ENCODE measurements around the gene ZNF789.

The ZNF789 gene

DNA sequence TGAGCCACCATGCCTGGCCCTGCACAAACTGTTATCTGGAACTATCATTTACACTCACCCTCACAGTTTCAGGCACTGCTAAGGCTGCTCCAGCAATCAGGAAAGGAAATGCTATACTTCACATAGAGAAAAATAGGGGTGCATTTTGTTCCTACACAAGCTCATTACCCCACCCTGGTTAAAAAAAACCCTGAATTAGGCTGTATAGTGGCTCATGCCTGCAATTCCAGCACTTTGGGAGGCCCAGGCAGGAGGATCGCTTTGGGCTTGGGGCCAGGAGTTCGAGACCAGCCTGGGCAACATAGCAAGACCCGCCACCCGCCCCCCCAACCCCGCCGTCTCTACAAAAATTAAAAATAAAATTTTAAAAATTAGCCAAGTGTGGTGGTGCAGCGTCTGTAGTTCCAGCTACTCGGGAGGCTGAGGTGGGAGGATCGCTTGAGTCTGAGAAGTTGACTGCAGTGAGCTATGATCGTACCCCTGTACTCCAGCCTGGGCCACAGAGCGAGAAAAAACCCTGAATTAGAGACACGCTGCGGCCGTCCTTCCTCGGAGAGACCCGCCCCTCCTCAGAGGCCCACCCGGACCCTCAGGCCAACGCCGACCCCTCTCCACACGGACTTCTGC, 34.6 kb upstream of the ZNF789 start:
- in situ Hi-C loops (cut with MboI; ENCODE audit: low pct_unique_long_range_greater_than_20kb, low sequenced_read_pairs, unreplicated experiment), result no loop called here
- no peak for DNase-seq (ENCODE audit: low spot score)
- TF ChIP-seq, protein P1, sequence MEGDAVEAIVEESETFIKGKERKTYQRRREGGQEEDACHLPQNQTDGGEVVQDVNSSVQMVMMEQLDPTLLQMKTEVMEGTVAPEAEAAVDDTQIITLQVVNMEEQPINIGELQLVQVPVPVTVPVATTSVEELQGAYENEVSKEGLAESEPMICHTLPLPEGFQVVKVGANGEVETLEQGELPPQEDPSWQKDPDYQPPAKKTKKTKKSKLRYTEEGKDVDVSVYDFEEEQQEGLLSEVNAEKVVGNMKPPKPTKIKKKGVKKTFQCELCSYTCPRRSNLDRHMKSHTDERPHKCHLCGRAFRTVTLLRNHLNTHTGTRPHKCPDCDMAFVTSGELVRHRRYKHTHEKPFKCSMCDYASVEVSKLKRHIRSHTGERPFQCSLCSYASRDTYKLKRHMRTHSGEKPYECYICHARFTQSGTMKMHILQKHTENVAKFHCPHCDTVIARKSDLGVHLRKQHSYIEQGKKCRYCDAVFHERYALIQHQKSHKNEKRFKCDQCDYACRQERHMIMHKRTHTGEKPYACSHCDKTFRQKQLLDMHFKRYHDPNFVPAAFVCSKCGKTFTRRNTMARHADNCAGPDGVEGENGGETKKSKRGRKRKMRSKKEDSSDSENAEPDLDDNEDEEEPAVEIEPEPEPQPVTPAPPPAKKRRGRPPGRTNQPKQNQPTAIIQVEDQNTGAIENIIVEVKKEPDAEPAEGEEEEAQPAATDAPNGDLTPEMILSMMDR (IDR thresholded peaks at IDR 0.05; ENCODE audit: extremely low read depth, insufficient read depth, missing control alignments), result no peak

DNA sequence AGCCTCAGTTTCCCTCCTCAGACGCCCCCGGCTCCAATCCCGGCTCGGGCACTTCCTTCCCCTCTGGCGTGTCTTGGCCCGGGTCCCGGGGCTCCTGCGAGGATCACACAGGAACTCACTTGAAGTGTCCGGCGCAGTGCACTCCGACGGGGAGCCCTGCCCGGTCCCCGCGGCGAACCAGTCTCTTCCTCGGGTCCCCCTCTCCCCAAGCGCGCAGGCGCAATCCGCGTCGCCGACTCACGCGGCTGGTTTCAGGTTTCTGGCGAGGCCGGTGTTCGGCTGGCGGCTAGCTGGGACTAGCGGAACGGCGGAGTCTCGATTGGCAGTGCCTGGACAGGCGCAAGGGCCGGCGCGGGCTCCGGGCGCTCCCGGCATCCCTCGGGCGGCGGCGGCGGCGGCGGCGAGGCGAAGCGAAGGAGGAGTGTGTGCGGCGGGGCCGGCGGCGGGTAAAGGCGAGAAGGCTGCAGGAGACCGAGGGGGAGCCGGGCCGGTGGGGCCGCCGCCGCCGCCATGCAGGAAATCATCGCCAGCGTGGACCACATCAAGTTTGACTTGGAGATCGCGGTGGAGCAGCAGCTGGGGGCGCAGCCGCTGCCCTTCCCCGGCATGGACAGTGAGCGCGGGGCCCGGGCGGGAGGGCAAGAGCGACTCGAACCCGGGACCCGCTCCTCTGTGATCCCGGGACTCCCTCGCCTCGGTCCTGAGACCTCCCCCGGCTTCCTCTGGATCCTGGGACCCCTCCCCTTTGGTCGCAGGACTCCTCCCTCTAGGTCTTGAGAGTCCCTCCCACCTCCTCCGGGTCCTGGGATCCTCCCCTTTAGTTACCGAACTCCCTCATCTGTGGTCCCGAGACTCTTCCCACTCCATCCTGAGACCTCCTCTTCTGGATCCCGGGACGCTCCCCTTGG, 33.9 kb upstream of the ZNF789 start, which contains the start of the genes CPSF4 and PTCD1:
Gene CPSF4 (plus strand): TSS at position 371 of the 908 bp plus-strand sequence. CDS start 140 bp downstream, at position 511.
Gene PTCD1 (minus strand): TSS at position 226 of the 908 bp plus-strand sequence. CDS start 3,556 bp downstream, outside the sequence.
- in situ Hi-C loops (cut with MboI; ENCODE audit: low pct_unique_long_range_greater_than_20kb, low sequenced_read_pairs, unreplicated experiment), result no loop called here
- peak; percentile 99 for DNase-seq (ENCODE audit: low spot score)
- TF ChIP-seq, protein P1 (IDR thresholded peaks at IDR 0.05; ENCODE audit: extremely low read depth, insufficient read depth, missing control alignments), result no peak

DNA sequence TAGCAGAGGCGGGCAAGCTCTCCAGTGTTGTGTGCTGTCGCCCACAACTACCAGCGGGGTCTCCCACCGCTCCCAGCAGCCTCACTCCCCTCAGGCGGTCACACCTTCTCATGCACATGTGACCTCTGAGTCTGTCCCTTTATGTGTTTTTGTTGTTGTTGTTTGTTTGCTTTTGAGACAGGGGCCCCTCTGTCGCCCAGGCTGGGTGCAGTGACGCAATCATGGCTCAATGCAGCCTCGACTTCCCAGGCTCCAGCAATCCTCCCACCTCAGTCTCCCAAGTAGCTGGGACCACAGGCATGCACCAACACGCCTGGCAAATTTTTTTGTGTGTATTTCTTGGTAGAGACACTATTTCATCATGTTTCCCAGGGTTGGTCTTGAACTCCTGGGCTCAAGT, 32.5 kb upstream of the ZNF789 start:
- TF ChIP-seq, protein P1 (IDR thresholded peaks at IDR 0.05; ENCODE audit: extremely low read depth, insufficient read depth, missing control alignments), result no peak
- in situ Hi-C loops (cut with MboI; ENCODE audit: low pct_unique_long_range_greater_than_20kb, low sequenced_read_pairs, unreplicated experiment), result no loop called here
- DNase-seq (ENCODE audit: low spot score), result no peak

DNA sequence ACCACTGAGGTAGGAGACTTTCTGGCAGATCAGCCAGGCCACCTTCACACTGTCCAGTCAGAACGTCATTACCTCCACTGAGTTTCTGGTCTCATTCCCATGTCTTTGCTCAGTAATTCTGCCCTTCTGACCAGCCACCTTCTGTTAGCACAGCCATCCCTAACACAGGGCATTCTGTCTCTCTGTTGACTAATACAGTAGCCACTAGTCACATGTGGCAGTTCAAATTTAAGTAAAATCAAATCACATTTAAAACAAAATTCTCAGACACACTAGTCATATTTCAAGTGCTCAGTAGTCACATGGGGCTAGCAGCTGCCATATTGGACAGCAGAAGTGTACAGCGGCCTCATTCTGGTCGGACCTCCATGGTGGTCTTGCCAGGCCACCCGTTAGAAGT, 26.6 kb upstream of the ZNF789 start:
- TF ChIP-seq, protein P1 (IDR thresholded peaks at IDR 0.05; ENCODE audit: extremely low read depth, insufficient read depth, missing control alignments), result no peak
- in situ Hi-C loops (cut with MboI; ENCODE audit: low pct_unique_long_range_greater_than_20kb, low sequenced_read_pairs, unreplicated experiment), result no loop called here
- DNase-seq (ENCODE audit: low spot score), result no peak

DNA sequence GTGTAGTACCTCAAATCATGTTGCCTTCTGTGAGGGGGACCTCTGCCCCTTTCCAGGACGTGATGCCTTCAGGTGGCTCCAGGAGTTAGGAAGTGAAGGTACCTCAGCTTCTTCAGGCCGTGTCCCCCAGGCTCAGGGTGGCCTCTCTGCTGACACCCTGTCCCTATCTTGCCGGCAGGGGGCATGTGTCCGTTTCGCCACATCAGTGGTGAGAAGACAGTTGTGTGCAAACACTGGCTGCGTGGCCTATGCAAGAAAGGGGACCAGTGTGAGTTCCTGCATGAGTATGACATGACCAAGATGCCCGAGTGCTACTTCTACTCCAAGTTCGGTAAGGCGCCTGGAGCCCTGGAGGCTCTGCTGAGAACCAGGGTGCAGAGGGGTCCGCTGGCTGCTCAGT, 24.7 kb upstream of the ZNF789 start:
- in situ Hi-C loops (cut with MboI; ENCODE audit: low pct_unique_long_range_greater_than_20kb, low sequenced_read_pairs, unreplicated experiment), result no loop called here
- TF ChIP-seq, protein P1 (IDR thresholded peaks at IDR 0.05; ENCODE audit: extremely low read depth, insufficient read depth, missing control alignments), result no peak
- DNase-seq (ENCODE audit: low spot score), result no peak

DNA sequence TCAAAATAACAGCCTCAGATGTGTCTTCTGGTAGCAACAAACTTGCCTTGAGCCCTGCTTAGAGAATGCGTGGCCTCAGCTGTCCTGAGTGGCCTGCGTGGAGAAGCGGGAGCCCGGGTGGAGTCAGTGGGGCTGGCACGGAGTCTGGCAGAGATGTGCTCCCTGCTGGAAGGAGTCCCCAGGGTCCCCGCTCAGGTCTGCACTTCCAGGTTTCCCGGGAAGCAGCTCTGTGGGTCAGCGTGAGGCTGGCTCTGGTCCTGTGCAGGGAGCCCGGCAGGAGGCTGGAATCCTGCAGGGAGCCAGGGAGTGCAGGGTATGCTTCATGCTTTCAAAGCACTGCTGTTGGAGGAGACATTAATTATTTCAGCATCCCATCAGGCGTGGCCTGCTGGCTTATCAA, 23.8 kb upstream of the ZNF789 start:
- DNase-seq (ENCODE audit: low spot score), result no peak
- in situ Hi-C loops (cut with MboI; ENCODE audit: low pct_unique_long_range_greater_than_20kb, low sequenced_read_pairs, unreplicated experiment), result no loop called here
- TF ChIP-seq, protein P1 (IDR thresholded peaks at IDR 0.05; ENCODE audit: extremely low read depth, insufficient read depth, missing control alignments), result no peak

Measured in GM13977 (cell line).